Heart left ventricle (tissue), 13 donors: ENCODE results near the gene PANK3.

ENCODE experiments used
- POLR2A ChIP-seq, 2 donors: fragments of 450-650 bp; IDR thresholded peaks; one replicate each; pipeline ENCODE4 v1.6.1; 2017; ENCODE audit warnings: antibody characterized with exemption in 2 of 2, mild to moderate bottlenecking in 2 of 2, moderate library complexity in 2 of 2
- TF ChIP-seq, protein P1 (sequence below), 12 donors: fragments of 200-600 bp; sonication (generic) in 4 of 12; IDR thresholded peaks; one replicate each; pipeline versions ENCODE4 v1.5.0 to v1.8.0; 2018 to 2022; ENCODE audit warnings: antibody characterized with exemption in 12 of 12, mild to moderate bottlenecking in 5 of 12
- donor health status: ischemic (EF 13 %, LVEDD 7.1; RV severe dilation, severe dysfunction).
- donor health status: DM: no; HTN: yes; CAD: no.
- donor health status: DM: no; HTN: no; CAD: no.
- donor health status: ischemic (EF 25% LVEDD 6.9; RV normal size, moderate dysfunction).
- donor health status: ischemic (EF 25% LVEDD 5.7; RV mildly dilated, moderate dysfunction).
- donor health status: ischemic (EF 35%, LVEDD 5.7; RV mildly dilated, moderate dysfunction).
- donor health status: nonischemic (EF 11% LVEDD 7.7; RV severe dilation, severe dysfunction).
- donor health status: DM: yes; HTN: yes; CAD: no.
- donor health status: PGD.
- donor health status: ischemic (EF 29% LVEDD 5.4; RV normal size, mild dysfunction).
- donor health status: nonischemic (EF 23%, LVEDD 6.1; RV moderate dilation, normal function).

DNA sequence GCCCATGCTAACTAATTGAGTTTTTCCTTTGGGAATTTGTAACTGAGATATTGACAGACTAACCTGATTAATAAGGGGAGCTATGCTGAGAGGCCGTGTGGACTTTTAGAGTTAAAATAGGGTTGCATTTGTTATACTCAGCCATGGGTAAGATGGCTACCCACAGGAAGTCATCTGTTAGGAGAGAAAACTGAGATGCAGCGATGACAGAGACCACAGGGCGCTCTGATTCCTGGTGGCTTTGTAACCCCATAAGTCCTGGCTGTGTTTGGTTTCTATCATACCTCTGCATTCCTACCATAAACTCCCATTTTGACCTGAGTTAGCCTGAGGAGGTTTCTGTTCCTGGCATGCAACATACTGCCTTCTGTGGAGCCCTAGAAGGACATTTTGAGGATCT, 19.5 kb upstream of the PANK3 start:
- TF ChIP-seq, protein P1, sequence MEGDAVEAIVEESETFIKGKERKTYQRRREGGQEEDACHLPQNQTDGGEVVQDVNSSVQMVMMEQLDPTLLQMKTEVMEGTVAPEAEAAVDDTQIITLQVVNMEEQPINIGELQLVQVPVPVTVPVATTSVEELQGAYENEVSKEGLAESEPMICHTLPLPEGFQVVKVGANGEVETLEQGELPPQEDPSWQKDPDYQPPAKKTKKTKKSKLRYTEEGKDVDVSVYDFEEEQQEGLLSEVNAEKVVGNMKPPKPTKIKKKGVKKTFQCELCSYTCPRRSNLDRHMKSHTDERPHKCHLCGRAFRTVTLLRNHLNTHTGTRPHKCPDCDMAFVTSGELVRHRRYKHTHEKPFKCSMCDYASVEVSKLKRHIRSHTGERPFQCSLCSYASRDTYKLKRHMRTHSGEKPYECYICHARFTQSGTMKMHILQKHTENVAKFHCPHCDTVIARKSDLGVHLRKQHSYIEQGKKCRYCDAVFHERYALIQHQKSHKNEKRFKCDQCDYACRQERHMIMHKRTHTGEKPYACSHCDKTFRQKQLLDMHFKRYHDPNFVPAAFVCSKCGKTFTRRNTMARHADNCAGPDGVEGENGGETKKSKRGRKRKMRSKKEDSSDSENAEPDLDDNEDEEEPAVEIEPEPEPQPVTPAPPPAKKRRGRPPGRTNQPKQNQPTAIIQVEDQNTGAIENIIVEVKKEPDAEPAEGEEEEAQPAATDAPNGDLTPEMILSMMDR (IDR thresholded peaks at IDR 0.05), result no peak
- TF ChIP-seq POLR2A (IDR thresholded peaks at IDR 0.05), result no peak
